ENCODE results near the gene LEMD1. TPM values are rescaled to one million over a fixed set of nuclear protein-coding genes. Genes with fewer than 3 reads are reported as not detected.

Gene LEMD1
- total RNA-seq, 2 experiments from 2014 or later: 2.2 to 2.5 TPM

Small RNA genes within 50 kb of the gene (microRNA-seq; reads per million reads assigned to microRNA genes)
- 79.4 reads per million, percentile 62 among the genes with 10 or more reads in this experiment for gene MIR135B (ENCODE audit: borderline microRNAs expressed, borderline number of aligned reads, borderline replicate concordance)

Other genes starting within 250 kb of the LEMD1 start
- 1 to 10 TPM; 9.0 to 9.8 TPM for gene DSTYK, start 210.4 kb downstream of the LEMD1 start, total RNA-seq
- gene TMCC2, start 194.1 kb downstream of the LEMD1 start, total RNA-seq: 10 to 100 TPM in 1 of 2 experiments, 1 to 10 TPM in 1; 9.8 to 10.1 TPM
- gene NUAK2, start 100.3 kb downstream of the LEMD1 start, total RNA-seq: 1 to 10 TPM; 4.4 to 4.5 TPM
- not detected for gene KLHDC8A, start 65.1 kb downstream of the LEMD1 start, total RNA-seq
- 1 to 10 TPM in 1 of 2 experiments, under 1 TPM in 1; 0.90 to 1.2 TPM for gene BLACAT1, start 34.0 kb upstream of the LEMD1 start, total RNA-seq
- 1 to 10 TPM; 2.5 to 2.6 TPM for gene CDK18, start 82.6 kb upstream of the LEMD1 start, total RNA-seq
- 10 to 100 TPM; 60.7 to 65.8 TPM for gene ELK4, start 210.0 kb upstream of the LEMD1 start, total RNA-seq

Measured in activated CD4-positive, alpha-beta memory T cell treated with anti-CD3 and anti-CD28 coated beads for 36 hours (primary cell).